Measurements from ENCODE around the gene PDK3. TPM values are rescaled to one million over a fixed set of nuclear protein-coding genes. Genes with fewer than 3 reads are reported as not detected.
A peak's percentile ranks its signal among the peaks of the same experiment; 100 is the strongest.

The PDK3 gene
- 2.0 and 2.1 TPM in 2 replicates for total RNA-seq (2014; rRNA removed; shearing (Covaris generic))

- peak; percentile 53 for DNase-seq (ENCODE audit: low spot score)
Observed at GRCh38 chrX:24464836-24465531, at the start of gene PDK3. TSS of gene PDK3 (plus strand) at chrX:24465286. CDS start at chrX:24465456, 170 bp downstream.

- no peak for DNase-seq (ENCODE audit: low spot score)
Observed at GRCh38 chrX:24415921-24416320, 49.2 kb upstream of the PDK3 start.

- DNase-seq (ENCODE audit: low spot score) = no peak
Observed at GRCh38 chrX:24423960-24424359, 41.1 kb upstream of the PDK3 start.

GRCh38 chrX:24424948-24425347 lies 40.1 kb upstream of the PDK3 start:
- no peak for DNase-seq (ENCODE audit: low spot score)

GRCh38 chrX:24425806-24426205 lies 39.3 kb upstream of the PDK3 start:
- DNase-seq (ENCODE audit: low spot score) = no peak

GRCh38 chrX:24426340-24426913 lies 38.7 kb upstream of the PDK3 start:
- peak; percentile 1 for DNase-seq (ENCODE audit: low spot score)

GRCh38 chrX:24426921-24427746 lies 38.0 kb upstream of the PDK3 start:
- DNase-seq (ENCODE audit: low spot score) = no peak

- no peak for DNase-seq (ENCODE audit: low spot score)
Observed at GRCh38 chrX:24427747-24428019, 37.4 kb upstream of the PDK3 start.

GRCh38 chrX:24428516-24428915 lies 36.6 kb upstream of the PDK3 start:
- DNase-seq (ENCODE audit: low spot score) = no peak

GRCh38 chrX:24435060-24435459 lies 30.0 kb upstream of the PDK3 start:
- no peak for DNase-seq (ENCODE audit: low spot score)

GRCh38 chrX:24443918-24444317 lies 21.2 kb upstream of the PDK3 start:
- no peak for DNase-seq (ENCODE audit: low spot score)

GRCh38 chrX:24444645-24445044 lies 20.4 kb upstream of the PDK3 start:
- no peak for DNase-seq (ENCODE audit: low spot score)

- DNase-seq (ENCODE audit: low spot score) = no peak
Observed at GRCh38 chrX:24448762-24449250, 16.3 kb upstream of the PDK3 start.

- no peak for DNase-seq (ENCODE audit: low spot score)
Observed at GRCh38 chrX:24463077-24463476, 2.0 kb upstream of the PDK3 start.

- DNase-seq (ENCODE audit: low spot score) = no peak
Observed at GRCh38 chrX:24464498-24464835, 619 bp upstream of the PDK3 start.

GRCh38 chrX:24465532-24465865 lies 413 bp downstream of the PDK3 start:
- DNase-seq (ENCODE audit: low spot score) = no peak

GRCh38 chrX:24466025-24466424 lies 939 bp downstream of the PDK3 start:
- DNase-seq (ENCODE audit: low spot score) = no peak

- no peak for DNase-seq (ENCODE audit: low spot score)
Observed at GRCh38 chrX:24468245-24468644, 3.2 kb downstream of the PDK3 start.

- DNase-seq (ENCODE audit: low spot score) = no peak
Observed at GRCh38 chrX:24471808-24472207, 6.7 kb downstream of the PDK3 start.

GRCh38 chrX:24475480-24475879 lies 10.4 kb downstream of the PDK3 start:
- no peak for DNase-seq (ENCODE audit: low spot score)

- no peak for DNase-seq (ENCODE audit: low spot score)
Observed at GRCh38 chrX:24478509-24478908, 13.4 kb downstream of the PDK3 start.

- DNase-seq (ENCODE audit: low spot score) = peak; percentile 20
Observed at GRCh38 chrX:24479924-24480323, 14.8 kb downstream of the PDK3 start.

GRCh38 chrX:24480400-24480865 lies 15.3 kb downstream of the PDK3 start:
- no peak for DNase-seq (ENCODE audit: low spot score)

Data from HT-29 (cell line).